H9 (cell line): ENCODE data around the gene SSTR4. TPM values are rescaled to one million over a fixed set of nuclear protein-coding genes. Genes with fewer than 3 reads are reported as not detected.

ENCODE experiments used
- DNase-seq: peaks from one replicate; pipeline ENCODE4 v3.0.0-alpha.2; 2017
- H2AFZ ChIP-seq: one replicate; pipeline ENCODE4 v1.6.1; 2013; ENCODE audit warnings: mild to moderate bottlenecking, low read length, control low read depth, moderate library complexity
- H2AK5ac ChIP-seq: 2 replicates; pipeline ENCODE4 v1.6.1; 2013; ENCODE audit warnings: low read length, control low read depth, mixed read lengths; ENCODE audit not compliant: insufficient read length
- H2BK120ac ChIP-seq: one replicate; pipeline ENCODE4 v1.6.1; 2013; ENCODE audit warnings: low read depth, mild to moderate bottlenecking, low read length, control low read depth, inconsistent platforms; ENCODE audit not compliant: poor library complexity, severe bottlenecking
- H2BK12ac ChIP-seq: 2 replicates; pipeline ENCODE4 v1.6.1; 2013; ENCODE audit warnings: low read length, control low read depth, mixed read lengths, low read depth; ENCODE audit not compliant: insufficient read length
- H2BK15ac ChIP-seq: 2 replicates; pipeline ENCODE4 v1.6.1; 2013; ENCODE audit warnings: low read depth, low read length, control low read depth
- H2BK20ac ChIP-seq: one replicate; pipeline ENCODE4 v1.6.1; 2013; ENCODE audit warnings: low read depth, mild to moderate bottlenecking, low read length, control low read depth, inconsistent platforms; ENCODE audit not compliant: poor library complexity, severe bottlenecking
- H2BK5ac ChIP-seq: 2 replicates; pipeline ENCODE4 v1.6.1; 2013; ENCODE audit warnings: low read length, control low read depth, mixed read lengths; ENCODE audit not compliant: insufficient read length
- H3K14ac ChIP-seq: 2 replicates; pipeline ENCODE4 v1.6.1; 2013; ENCODE audit warnings: low read length, control low read depth; ENCODE audit not compliant: insufficient read depth
- H3K18ac ChIP-seq: 2 replicates; pipeline ENCODE4 v1.6.1; 2013; ENCODE audit warnings: low read depth, mild to moderate bottlenecking, mixed read lengths, low read length, control low read depth; ENCODE audit not compliant: insufficient read length
- H3K23ac ChIP-seq: 2 replicates; pipeline ENCODE4 v1.6.1; 2013; ENCODE audit warnings: low read length, control low read depth, mixed read lengths, low read depth; ENCODE audit not compliant: insufficient read length
- H3K23me2 ChIP-seq: 2 replicates; pipeline ENCODE4 v1.6.1; 2013; ENCODE audit warnings: low read depth, mild to moderate bottlenecking, mixed read lengths, low read length, control low read depth; ENCODE audit not compliant: insufficient read length, poor library complexity, severe bottlenecking
- H3K27ac ChIP-seq: 2 replicates; pipeline ENCODE4 v1.5.1; 2013; ENCODE audit warnings: low read length, control low read depth, mixed read lengths, low read depth; ENCODE audit not compliant: insufficient read length
- H3K27me3 ChIP-seq: 2 replicates; pipeline ENCODE4 v1.6.1; 2013; ENCODE audit warnings: low read length, control low read depth, inconsistent platforms; ENCODE audit not compliant: insufficient read depth
- H3K4ac ChIP-seq: 2 replicates; pipeline ENCODE4 v1.6.1; 2013; ENCODE audit warnings: low read depth, mild to moderate bottlenecking, control low read depth, inconsistent platforms, low read length, moderate library complexity
- H3K4me1 ChIP-seq: 2 replicates; pipeline ENCODE4 v1.6.1; 2013; ENCODE audit warnings: low read length, control low read depth, inconsistent platforms; ENCODE audit not compliant: insufficient read depth
- H3K4me2 ChIP-seq: 2 replicates; pipeline ENCODE4 v1.6.1; 2013; ENCODE audit warnings: low read length, control low read depth, mixed read lengths; ENCODE audit not compliant: insufficient read length, insufficient read depth
- H3K56ac ChIP-seq: 2 replicates; pipeline ENCODE4 v1.6.1; 2013; ENCODE audit warnings: low read depth, mild to moderate bottlenecking, mixed read lengths, low read length, control low read depth; ENCODE audit not compliant: insufficient read length
- H3K79me1 ChIP-seq: 2 replicates; pipeline ENCODE4 v1.6.1; 2013; ENCODE audit warnings: low read depth, mild to moderate bottlenecking, moderate library complexity, low read length, control low read depth, inconsistent platforms; ENCODE audit not compliant: insufficient read depth, poor library complexity, severe bottlenecking
- H3K79me2 ChIP-seq: 2 replicates; pipeline ENCODE4 v1.6.1; 2013; ENCODE audit warnings: low read length, control low read depth, inconsistent platforms; ENCODE audit not compliant: insufficient read depth
- H3K9ac ChIP-seq: 2 replicates; pipeline ENCODE4 v1.6.1; 2013; ENCODE audit warnings: low read length, control low read depth, mixed read lengths; ENCODE audit not compliant: insufficient read length; ENCODE audit errors: extremely low read depth
- H3K9me3 ChIP-seq: one replicate; pipeline ENCODE4 v1.6.1; 2013; ENCODE audit warnings: low read depth, low read length, inconsistent platforms; ENCODE audit not compliant: control insufficient read depth
- H3T11ph ChIP-seq: one replicate; pipeline ENCODE4 v1.6.1; 2013; ENCODE audit warnings: mild to moderate bottlenecking, low read length, control low read depth, inconsistent platforms
- H4K20me1 ChIP-seq: one replicate; pipeline ENCODE4 v1.6.1; 2013; ENCODE audit not compliant: control insufficient read depth, insufficient read length, insufficient read depth
- H4K5ac ChIP-seq: 2 replicates; pipeline ENCODE4 v1.6.1; 2013; ENCODE audit warnings: low read depth, mild to moderate bottlenecking, mixed read lengths, low read length, control low read depth; ENCODE audit not compliant: insufficient read length
- H4K8ac ChIP-seq: replicated peaks from 2 replicates; pipeline ENCODE4 v1.6.1; 2013; ENCODE audit warnings: low read length, control low read depth, mixed read lengths, low read depth; ENCODE audit not compliant: insufficient read length
- H4K91ac ChIP-seq: 2 replicates; pipeline ENCODE4 v1.6.1; 2013; ENCODE audit warnings: low read depth, mild to moderate bottlenecking, moderate library complexity, mixed read lengths, low read length, control low read depth; ENCODE audit not compliant: insufficient read length
- H3K27ac Mint-ChIP-seq, 3 experiments: 2 replicates in 2 of 3; 3 replicates in 1 of 3; pipeline ENCODE4 v1.8.0; 2020 to 2021; ENCODE audit warnings: mixed read lengths in 3 of 3, mild to moderate bottlenecking in 1 of 3, moderate library complexity in 1 of 3
- H3K27me3 Mint-ChIP-seq: 2 replicates; pipeline ENCODE4 v1.8.0; 2021; ENCODE audit warnings: low read depth, mild to moderate bottlenecking, moderate library complexity, mixed read lengths
- H3K36me3 Mint-ChIP-seq, 3 experiments: 2 replicates in 2 of 3; 3 replicates in 1 of 3; pipeline ENCODE4 v1.8.0; 2020 to 2021; ENCODE audit warnings: low read depth in 3 of 3, mixed read lengths in 3 of 3; ENCODE audit not compliant: insufficient read depth in 1 of 3
- H3K4me1 Mint-ChIP-seq, 2 experiments: 2 replicates each; pipeline ENCODE4 v1.8.0; 2020; ENCODE audit warnings: mixed read lengths in 2 of 2
- H3K4me3 Mint-ChIP-seq, 2 experiments: 2 replicates in 1 of 2; 3 replicates in 1 of 2; pipeline ENCODE4 v1.8.0; 2020 to 2021; ENCODE audit warnings: mild to moderate bottlenecking in 2 of 2, mixed read lengths in 2 of 2, moderate library complexity in 1 of 2
- H3K9me3 Mint-ChIP-seq, 2 experiments: 2 replicates in 1 of 2; 3 replicates in 1 of 2; pipeline ENCODE4 v1.8.0; 2020; ENCODE audit warnings: mild to moderate bottlenecking in 2 of 2, mixed read lengths in 2 of 2, moderate library complexity in 1 of 2
- CTCF ChIP-seq: fragments of 200-600 bp; sonication (generic); conservative IDR thresholded peaks from 3 replicates; pipeline ENCODE4 v1.8.0; 2021; ENCODE audit warnings: antibody characterized with exemption, mild to moderate bottlenecking
- WGBS: extraction: QIAGEN DNeasy Blood & Tissue Kit; methylation state at CpG from one replicate; pipeline ENCODE4 v1.1.7; 2013; ENCODE audit warnings: missing lambda C conversion rate, low lambda C conversion rate, mixed read lengths; ENCODE audit not compliant: insufficient read length; ENCODE audit errors: extremely low coverage; 5-methylcytosine and 5-hydroxymethylcytosine counted together
- total RNA-seq: library from RNA; stranded (reverse); gene quantifications from 2 replicates; pipeline ENCODE4 v1.2.1, GENCODE V29; 2021

Gene SSTR4
- total RNA-seq, 1 experiment from 2014 or later: not detected

GRCh38 chr20:23082846-23083552 lies 47.9 kb downstream of the SSTR4 start:
- H4K5ac ChIP-seq: no peak overlapping the region
- no peak overlapping the region for H3K56ac ChIP-seq
- H4K20me1 ChIP-seq: no peaks in the 10 kb centered on the region
- H2BK20ac ChIP-seq: no peak overlapping the region
- H4K91ac ChIP-seq: no peak overlapping the region
- no peak overlapping the region for H3K27ac ChIP-seq
- H3K4me3 Mint-ChIP-seq: no peak overlapping the region
- no peak overlapping the region for H3K23ac ChIP-seq
- H3K27me3 ChIP-seq: no peaks in the 10 kb centered on the region
- H3K14ac ChIP-seq: no peak overlapping the region
- no peak overlapping the region for H3K18ac ChIP-seq
- H3K4me1 ChIP-seq: no peaks in the 10 kb centered on the region; the same call in 1 of the 2 replicates
- H3K36me3 Mint-ChIP-seq: no peaks in the 10 kb centered on the region
- TF ChIP-seq CTCF: no peak
- H3K4ac ChIP-seq: no peak overlapping the region
- DNase-seq: peak; percentile 48
- H4K8ac ChIP-seq: no peak overlapping the region
- no peaks in the 10 kb centered on the region for H3K79me1 ChIP-seq
- no peak overlapping the region; a peak in 1 of 7 replicates for H3K27ac Mint-ChIP-seq
- H2BK12ac ChIP-seq: no peak overlapping the region
- H3K9ac ChIP-seq: no peak overlapping the region
- H2BK120ac ChIP-seq: no peak overlapping the region
- no peaks in the 10 kb centered on the region for H3K79me2 ChIP-seq
- H2AK5ac ChIP-seq: no peak overlapping the region
- H3T11ph ChIP-seq: no peak overlapping the region
- no peaks in the 10 kb centered on the region for H3K9me3 Mint-ChIP-seq
- peaks cover 4% of the 10 kb centered on the region; the same call in 1 of the 2 replicates for H3K27me3 Mint-ChIP-seq
- no peaks in the 10 kb centered on the region for H3K23me2 ChIP-seq
- no peak overlapping the region for H3K4me2 ChIP-seq
- peaks cover 17 to 20% of the 10 kb centered on the region in 2 experiments for H3K4me1 Mint-ChIP-seq
- no peaks in the 10 kb centered on the region for H3K9me3 ChIP-seq
- WGBS: no CpG with 5 or more reads among the region's 9 CpGs
- no peak overlapping the region for H2BK5ac ChIP-seq
- no peak overlapping the region for H2AFZ ChIP-seq
- H2BK15ac ChIP-seq: no peak overlapping the region
